HepG2 (cell line): ENCODE results near the gene AHSA1. TPM values are rescaled to one million over a fixed set of nuclear protein-coding genes. Genes with fewer than 3 reads are reported as not detected.

ENCODE experiments used
- ATF7-NPFF ChIP-seq: sonication (generic); formaldehyde crosslinking; IDR thresholded peaks from 2 replicates; pipeline ENCODE4 v1.8.1; 2023; ENCODE audit warnings: mild to moderate bottlenecking, low read depth, missing genetic modification reagents, moderate library complexity
- BRD4 ChIP-seq: sonication (generic); formaldehyde crosslinking; IDR thresholded peaks from 2 replicates; pipeline ENCODE4 v1.4.0; 2020; ENCODE audit warnings: missing genetic modification reagents
- E2F5 ChIP-seq: sonication (generic); formaldehyde crosslinking; conservative IDR thresholded peaks from 2 replicates; pipeline ENCODE4 v1.4.0; 2020; ENCODE audit warnings: missing genetic modification reagents
- FIP1L1 ChIP-seq: fragments of 200-400 bp; formaldehyde crosslinking; IDR thresholded peaks from 2 replicates; pipeline ENCODE4 v1.6.1; 2018; ENCODE audit warnings: low read depth, mild to moderate bottlenecking, low read length, moderate library complexity, borderline replicate concordance; ENCODE audit not compliant: insufficient read depth
- MAX ChIP-seq: IDR thresholded peaks from 2 replicates; pipeline ENCODE4 v1.6.1; 2012; ENCODE audit warnings: inconsistent platforms
- MLLT10 ChIP-seq: sonication (generic); formaldehyde crosslinking; IDR thresholded peaks from 2 replicates; pipeline ENCODE4 v1.4.0; 2020; ENCODE audit warnings: missing genetic modification reagents
- MTF2 ChIP-seq: sonication (generic); formaldehyde crosslinking; IDR thresholded peaks from 2 replicates; pipeline ENCODE4 v1.5.0; 2020; ENCODE audit warnings: missing genetic modification reagents, borderline replicate concordance
- SAP130 ChIP-seq: IDR thresholded peaks from 2 replicates; pipeline ENCODE4 v1.6.1; 2016; ENCODE audit warnings: low read depth
- TOPORS ChIP-seq: sonication (generic); formaldehyde crosslinking; IDR thresholded peaks from 2 replicates; pipeline ENCODE4 v1.8.0; 2023; ENCODE audit warnings: mild to moderate bottlenecking, missing genetic modification reagents
- YEATS4 ChIP-seq: sonication (generic); formaldehyde crosslinking; IDR thresholded peaks from 2 replicates; pipeline ENCODE4 v1.4.0; 2020; ENCODE audit warnings: missing genetic modification reagents, borderline replicate concordance
- YY1 ChIP-seq: IDR thresholded peaks from 2 replicates; pipeline ENCODE4 v1.6.1; 2011; ENCODE audit warnings: low read length, low read depth, moderate library complexity, mild to moderate bottlenecking; ENCODE audit not compliant: insufficient read depth, insufficient replicate concordance
- ZFY ChIP-seq: sonication (generic); formaldehyde crosslinking; IDR thresholded peaks from 2 replicates; pipeline ENCODE4 v1.4.0; 2020; ENCODE audit warnings: missing genetic modification reagents
- ZNF33A ChIP-seq: sonication (generic); formaldehyde crosslinking; IDR thresholded peaks from 2 replicates; pipeline ENCODE4 v1.5.1; 2020; ENCODE audit warnings: missing genetic modification reagents, mild to moderate bottlenecking, moderate library complexity, borderline replicate concordance
- ZNF556 ChIP-seq: sonication (generic); formaldehyde crosslinking; IDR thresholded peaks from 2 replicates; pipeline ENCODE4 v1.4.0; 2020; ENCODE audit warnings: mild to moderate bottlenecking, missing genetic modification reagents, borderline replicate concordance
- ZNF580 ChIP-seq: IDR thresholded peaks from 2 replicates; pipeline ENCODE4 v1.6.1; 2016; ENCODE audit warnings: low read depth, borderline replicate concordance
- ZNF646 ChIP-seq: sonication (generic); formaldehyde crosslinking; IDR thresholded peaks from 2 replicates; pipeline ENCODE4 v1.9.0; 2021; ENCODE audit warnings: mild to moderate bottlenecking, missing genetic modification reagents
- ZNF687 ChIP-seq: sonication (generic); formaldehyde crosslinking; IDR thresholded peaks from 2 replicates; pipeline ENCODE4 v1.5.1; 2020; ENCODE audit warnings: mild to moderate bottlenecking, missing genetic modification reagents, moderate library complexity
- polyA plus RNA-seq, 8 experiments: library from polyadenylated mRNA; depleted of rRNA in 3 of 8; stranded (reverse) in 7 of 8; unstranded in 1 of 8; fragments of >200 nt; fragmentation: Illumina TruSeq in 4 of 8; extraction: Trizol in 4 of 8; gene quantifications; 2 replicates each; pipeline versions ENCODE4 v1.2.1 to v1.2.3, GENCODE V29; 2011 to 2016; ENCODE audit warnings: low read depth in 4 of 8, missing spikeins in 1 of 8, mixed read lengths in 1 of 8; ENCODE audit not compliant: insufficient read depth in 1 of 8
- total RNA-seq, 5 experiments: library from RNA; depleted of rRNA; stranded (reverse); fragments of >200 nt; fragmentation: Illumina TruSeq; extraction: Trizol; gene quantifications; 2 replicates each; pipeline ENCODE4 v1.2.3, GENCODE V29; 2016; ENCODE audit warnings: low read depth in 1 of 5

AHSA1 gene
- total and polyA plus RNA-seq, 2 of the 13 experiments (the other 11 are each of a cell fraction or from before 2014, with no cell fraction given): 113 to 241 TPM

GRCh38 chr14:77457522-77458248 lies at the start of gene AHSA1, which contains the start of gene VIPAS39 (continued):
- TF ChIP-seq ZNF646: no peak
- TF ChIP-seq SAP130: peak; percentile 69
- 0 out of 2 replicates have a peak, but pooled peaks have one; percentile 25 for TF ChIP-seq E2F5 (CRISPR knock-in tag)
- TF ChIP-seq MLLT10 (CRISPR knock-in tag): no peak
- peak; percentile 94 for TF ChIP-seq ZFY
- no peak for TF ChIP-seq ZNF33A (CRISPR knock-in tag)
- 0 out of 2 replicates have a peak, but pooled peaks have one; percentile 40 for TF ChIP-seq BRD4 (CRISPR knock-in tag)
- TF ChIP-seq YY1: no peak
- no peak; the same call in 1 of the 2 replicates for TF ChIP-seq ATF7-NPFF
- no peak for TF ChIP-seq FIP1L1
- TF ChIP-seq MAX: peak; percentile 60
- peak; percentile 87 for TF ChIP-seq ZNF687 (CRISPR knock-in tag)
- 0 out of 2 replicates have a peak, but pooled peaks have one; percentile 20 for TF ChIP-seq YEATS4 (CRISPR knock-in tag)
- TF ChIP-seq ZNF556: no peak; the same call in 1 of the 2 replicates
- TF ChIP-seq MTF2 (CRISPR knock-in tag): no peak
- no peak for TF ChIP-seq TOPORS (CRISPR knock-in tag)
- TF ChIP-seq ZNF580 (CRISPR knock-in tag): 0 out of 2 replicates have a peak, but pooled peaks have one; percentile 14
